Fibroblast of mammary gland (primary cell): ENCODE data around the gene ABAT.
"Not testable (repeated sequence)": the region's sequence is repeated elsewhere in the genome, so short reads cannot be mapped to it uniquely, and the experiment has no call there.

Experiments used
- DNase-seq: peaks from one replicate; pipeline ENCODE4 v3.0.0-alpha.2; 2010; ENCODE audit warnings: low read depth
- H3K4me3 ChIP-seq: 2 replicates; pipeline ENCODE4 v1.5.1; 2011; ENCODE audit warnings: low read depth, mild to moderate bottlenecking, low read length, moderate library complexity; ENCODE audit not compliant: control insufficient read depth
- TF ChIP-seq, protein P1 (sequence below): conservative IDR thresholded peaks from 2 replicates; pipeline ENCODE4 v1.5.1; 2011; ENCODE audit warnings: low read depth, low read length, inconsistent platforms; ENCODE audit not compliant: control insufficient read depth, insufficient read depth

The ABAT gene

DNA sequence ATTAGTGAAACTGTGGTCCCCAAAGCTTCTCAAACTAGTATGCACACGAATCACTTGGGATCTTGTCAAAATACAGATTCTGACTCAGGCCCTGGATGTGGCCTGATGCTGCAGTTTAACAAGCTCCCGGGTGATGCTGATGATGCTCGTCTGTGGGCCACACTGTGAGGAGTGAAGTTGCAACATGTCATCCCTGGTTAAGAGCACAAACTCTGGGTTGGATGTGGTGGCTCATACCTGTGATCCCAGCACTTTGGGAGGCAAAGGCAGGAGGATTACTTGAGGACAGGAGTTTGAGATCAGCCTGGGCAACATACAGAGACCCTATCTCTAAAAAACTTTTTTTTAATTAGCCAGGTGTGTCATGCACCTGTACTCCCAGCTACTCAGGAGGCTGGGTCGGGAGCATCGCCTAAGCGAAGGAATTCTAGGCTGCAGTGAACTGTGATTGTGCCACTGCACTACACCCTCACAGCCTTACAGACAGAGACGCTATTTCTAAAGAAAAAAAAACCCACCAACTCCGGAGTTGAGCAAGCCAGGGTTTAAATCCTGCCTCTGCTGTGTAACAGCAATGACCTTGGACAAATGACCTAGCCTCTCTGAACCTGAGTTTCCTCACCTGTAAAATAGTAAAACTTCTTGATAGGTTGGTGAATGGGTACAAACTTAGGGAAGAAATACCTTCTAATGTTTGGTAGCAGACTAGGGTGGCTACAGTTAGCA lies 24.4 kb upstream of the ABAT start:
- DNase-seq: no peak
- TF ChIP-seq, protein P1, sequence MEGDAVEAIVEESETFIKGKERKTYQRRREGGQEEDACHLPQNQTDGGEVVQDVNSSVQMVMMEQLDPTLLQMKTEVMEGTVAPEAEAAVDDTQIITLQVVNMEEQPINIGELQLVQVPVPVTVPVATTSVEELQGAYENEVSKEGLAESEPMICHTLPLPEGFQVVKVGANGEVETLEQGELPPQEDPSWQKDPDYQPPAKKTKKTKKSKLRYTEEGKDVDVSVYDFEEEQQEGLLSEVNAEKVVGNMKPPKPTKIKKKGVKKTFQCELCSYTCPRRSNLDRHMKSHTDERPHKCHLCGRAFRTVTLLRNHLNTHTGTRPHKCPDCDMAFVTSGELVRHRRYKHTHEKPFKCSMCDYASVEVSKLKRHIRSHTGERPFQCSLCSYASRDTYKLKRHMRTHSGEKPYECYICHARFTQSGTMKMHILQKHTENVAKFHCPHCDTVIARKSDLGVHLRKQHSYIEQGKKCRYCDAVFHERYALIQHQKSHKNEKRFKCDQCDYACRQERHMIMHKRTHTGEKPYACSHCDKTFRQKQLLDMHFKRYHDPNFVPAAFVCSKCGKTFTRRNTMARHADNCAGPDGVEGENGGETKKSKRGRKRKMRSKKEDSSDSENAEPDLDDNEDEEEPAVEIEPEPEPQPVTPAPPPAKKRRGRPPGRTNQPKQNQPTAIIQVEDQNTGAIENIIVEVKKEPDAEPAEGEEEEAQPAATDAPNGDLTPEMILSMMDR: no peak
- no peak overlapping the region for H3K4me3 ChIP-seq

- TF ChIP-seq, protein P1: peak; percentile 49
- not testable (repeated sequence) for H3K4me3 ChIP-seq, DNase-seq
These were observed 22.5 kb upstream of the ABAT start for GRCh38 chr16:8651958-8652357.

- no peak overlapping the region for H3K4me3 ChIP-seq
- TF ChIP-seq, protein P1: peak; percentile 51
- peak; percentile 40 for DNase-seq
These were observed 19.2 kb upstream of the ABAT start for GRCh38 chr16:8655184-8655717.

DNA sequence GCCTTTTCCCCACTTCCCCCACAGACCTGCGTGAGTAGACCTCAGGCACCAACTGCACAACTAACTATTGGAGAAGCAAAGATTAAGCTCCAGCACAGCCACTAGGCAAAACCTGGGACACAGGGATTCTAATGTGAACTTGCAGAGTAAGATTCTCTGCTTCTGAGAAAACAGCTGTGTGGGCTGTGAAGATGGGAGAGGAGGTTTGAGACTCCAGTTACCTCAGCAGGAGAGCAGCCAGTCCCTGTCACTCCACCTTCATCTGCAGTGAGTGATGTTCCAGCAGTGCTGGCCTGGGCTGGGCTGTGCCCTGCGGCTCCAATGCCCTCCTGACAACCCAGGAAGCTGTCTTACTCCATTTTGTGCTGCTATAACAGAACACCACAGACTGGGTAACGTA lies 18.0 kb upstream of the ABAT start:
- no peak for DNase-seq
- TF ChIP-seq, protein P1: no peak
- H3K4me3 ChIP-seq: no peak overlapping the region

- DNase-seq: peak; percentile 54
- no peak overlapping the region for H3K4me3 ChIP-seq
- TF ChIP-seq, protein P1: peak; percentile 56
These were observed 13.5 kb upstream of the ABAT start for GRCh38 chr16:8660841-8661301.

DNA sequence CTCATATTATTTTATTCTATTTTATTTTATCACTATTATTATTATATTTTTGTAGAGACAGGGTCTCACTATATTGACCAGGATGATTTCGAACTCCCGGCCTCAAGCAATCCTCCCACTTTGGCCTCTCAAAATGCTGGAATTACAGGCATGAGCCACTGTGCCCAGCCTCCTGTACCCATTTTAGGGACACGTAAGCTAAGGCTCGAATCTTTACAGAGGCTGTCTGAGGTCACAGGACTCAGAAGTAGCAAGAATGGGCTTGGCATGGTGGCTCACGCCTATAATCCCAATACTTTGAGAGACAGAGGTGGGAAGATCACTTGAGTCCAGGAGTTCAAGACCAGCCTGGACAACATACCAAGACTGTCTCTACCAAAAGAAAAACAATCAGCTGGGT lies 12.7 kb upstream of the ABAT start:
- H3K4me3 ChIP-seq: no peak overlapping the region
- TF ChIP-seq, protein P1: no peak
- no peak for DNase-seq
